RPMI8226 (cell line): ENCODE results near the gene DTL.
A peak's percentile ranks its signal among the peaks of the same experiment; 100 is the strongest.

Source experiments
- DNase-seq: peaks from one replicate; pipeline ENCODE4 v3.0.0-alpha.2; 2015

Gene DTL

DNA sequence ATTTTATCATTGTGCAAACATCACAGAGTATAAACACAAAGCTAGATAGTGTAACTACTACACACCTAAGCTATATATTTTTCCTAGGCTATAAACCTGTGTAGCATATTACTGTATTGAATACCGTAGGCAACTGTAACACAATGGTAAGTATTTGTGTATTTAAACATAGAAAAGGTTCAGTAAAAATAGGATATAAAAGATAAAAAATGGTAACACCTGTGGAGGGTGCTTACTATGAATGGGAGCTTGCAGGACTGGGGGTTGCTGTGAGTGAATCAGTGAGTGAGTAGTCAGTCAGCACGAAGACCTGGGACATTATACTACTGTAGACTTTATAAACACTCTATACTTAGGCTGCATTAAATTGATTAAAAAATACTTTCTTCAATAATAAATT is 4.1 kb downstream of the DTL start:
- no peak for DNase-seq

DNA sequence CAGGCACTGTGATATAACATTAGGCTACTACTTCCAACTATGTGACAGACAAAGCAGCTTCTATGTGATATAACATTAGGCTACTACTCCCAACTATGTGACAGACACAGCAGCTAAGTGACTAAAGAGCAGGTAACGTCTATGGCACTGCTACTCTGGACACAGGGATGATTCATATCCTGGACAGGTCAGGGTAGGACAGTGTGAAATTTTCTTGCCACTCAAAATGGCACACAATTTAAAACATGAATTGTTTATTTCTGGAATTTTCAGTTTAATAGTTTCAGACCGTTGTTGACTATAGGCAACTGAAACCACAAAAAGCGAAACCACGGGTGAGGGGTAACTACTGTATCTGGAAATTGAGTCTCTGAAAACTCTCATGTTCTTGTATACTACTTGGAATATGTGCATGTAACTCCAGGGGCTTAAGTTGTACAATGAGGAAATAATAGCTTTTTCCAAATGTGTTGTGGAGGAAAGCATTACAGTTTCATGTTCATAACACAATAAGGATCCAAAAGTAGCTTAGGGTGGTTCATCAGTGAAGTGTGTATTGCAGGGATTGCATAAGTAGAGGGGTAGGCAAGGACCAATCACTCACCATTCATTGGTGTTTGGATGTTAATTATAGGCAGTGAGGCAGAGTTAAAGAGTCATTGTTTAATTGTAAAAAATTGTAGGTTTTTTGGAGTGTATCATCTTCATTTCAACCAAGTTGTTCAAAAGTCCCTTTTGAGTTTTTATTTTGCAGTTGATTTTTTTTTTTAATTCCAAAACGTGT is 5.3 kb downstream of the DTL start:
- no peak for DNase-seq

DNA sequence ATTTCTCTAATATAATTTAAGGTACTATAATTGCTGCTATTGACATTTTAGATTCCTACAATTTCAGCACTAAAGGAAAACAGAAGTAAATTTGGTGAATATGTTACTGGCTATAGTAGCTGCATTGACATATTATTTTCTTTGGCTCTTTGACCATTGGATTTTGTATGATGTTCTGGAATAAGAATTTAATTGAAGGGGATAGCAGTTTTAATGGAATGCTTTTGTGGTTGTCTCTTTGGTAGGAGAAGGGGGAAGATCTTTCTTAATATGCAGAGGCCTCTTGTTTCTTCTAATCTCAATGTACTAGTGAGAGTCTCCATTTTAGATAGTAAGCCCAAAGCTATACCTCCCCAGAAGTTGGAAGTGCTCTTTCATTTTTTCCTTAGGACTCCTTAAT is 6.9 kb downstream of the DTL start:
- no peak for DNase-seq

DNA sequence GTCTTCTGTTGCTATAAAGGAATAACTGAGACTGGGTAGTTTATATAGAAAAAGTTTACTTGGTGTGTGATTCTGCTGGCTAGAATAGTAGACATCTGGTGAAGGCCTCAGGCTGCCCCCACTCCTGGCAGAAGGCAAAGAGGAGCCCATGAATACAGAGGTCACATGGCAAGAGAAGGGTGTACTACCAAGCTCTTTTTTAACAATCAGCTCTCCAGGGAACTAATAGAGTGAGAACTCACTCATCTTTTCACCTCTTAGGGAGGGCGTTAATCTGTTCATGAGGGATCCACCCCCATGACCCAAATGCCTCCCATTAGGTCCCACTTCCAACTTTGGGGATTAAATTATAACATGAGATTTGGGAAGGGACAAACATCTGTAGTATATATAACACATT is 9.3 kb downstream of the DTL start:
- DNase-seq, result no peak

DNA sequence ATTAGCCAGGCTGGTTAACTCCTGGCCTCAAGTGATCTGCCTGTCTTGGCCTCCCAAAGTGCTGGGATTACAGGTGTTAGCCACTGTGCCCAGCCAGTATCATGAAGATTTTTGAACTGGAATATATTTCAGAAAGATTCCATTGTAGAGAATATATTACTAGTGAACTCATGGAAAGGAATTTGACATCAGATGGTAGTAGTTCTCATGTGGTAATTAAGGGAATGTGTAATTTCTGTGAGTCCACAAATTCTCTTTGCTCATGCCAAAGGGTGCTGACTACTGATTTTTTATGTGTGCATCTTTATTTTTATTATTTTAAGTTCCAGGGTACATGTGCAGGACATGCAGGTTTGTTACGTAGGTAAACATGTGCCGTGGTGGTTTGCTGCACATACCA is 10.4 kb downstream of the DTL start:
- DNase-seq, result no peak

DNA sequence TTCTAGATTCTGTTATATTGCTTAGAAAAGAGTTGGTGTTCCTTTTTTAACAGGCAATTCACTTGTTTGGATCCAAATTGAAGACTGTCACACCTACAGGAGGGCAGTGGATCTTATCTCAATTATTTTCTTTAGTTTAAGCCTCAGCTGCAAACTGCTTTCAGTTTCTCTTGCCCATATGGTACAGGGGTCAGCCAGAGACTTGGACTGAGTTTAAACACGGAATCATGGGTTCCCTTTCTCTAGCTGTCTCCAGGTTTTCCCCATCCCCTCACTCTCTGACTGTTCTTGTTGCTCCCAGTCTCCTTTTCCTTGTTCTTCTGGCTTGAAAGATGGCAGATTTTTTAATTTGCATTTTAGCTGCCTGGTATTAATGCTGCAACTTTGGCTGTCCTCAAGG is 18.4 kb downstream of the DTL start:
- DNase-seq, result no peak

DNA sequence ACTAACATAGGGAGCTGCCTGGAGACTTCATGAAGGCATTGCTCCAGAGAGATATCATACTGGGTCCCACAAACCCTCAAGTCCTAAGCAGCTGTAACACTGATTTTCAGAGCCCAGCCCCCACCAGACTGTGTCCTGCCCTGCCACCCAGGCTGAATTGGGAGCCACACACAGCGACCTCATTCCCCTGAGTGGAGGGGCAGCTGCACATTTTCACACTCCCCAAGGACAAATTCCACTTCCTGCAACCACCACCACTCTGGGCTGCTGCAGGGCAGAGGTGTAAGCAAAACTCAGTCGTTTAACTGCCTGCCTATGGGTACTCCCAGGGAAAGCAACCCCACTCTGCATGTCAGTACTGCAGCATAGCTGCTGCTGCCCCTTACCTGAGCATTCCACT is 19.8 kb downstream of the DTL start:
- no peak for DNase-seq

DNA sequence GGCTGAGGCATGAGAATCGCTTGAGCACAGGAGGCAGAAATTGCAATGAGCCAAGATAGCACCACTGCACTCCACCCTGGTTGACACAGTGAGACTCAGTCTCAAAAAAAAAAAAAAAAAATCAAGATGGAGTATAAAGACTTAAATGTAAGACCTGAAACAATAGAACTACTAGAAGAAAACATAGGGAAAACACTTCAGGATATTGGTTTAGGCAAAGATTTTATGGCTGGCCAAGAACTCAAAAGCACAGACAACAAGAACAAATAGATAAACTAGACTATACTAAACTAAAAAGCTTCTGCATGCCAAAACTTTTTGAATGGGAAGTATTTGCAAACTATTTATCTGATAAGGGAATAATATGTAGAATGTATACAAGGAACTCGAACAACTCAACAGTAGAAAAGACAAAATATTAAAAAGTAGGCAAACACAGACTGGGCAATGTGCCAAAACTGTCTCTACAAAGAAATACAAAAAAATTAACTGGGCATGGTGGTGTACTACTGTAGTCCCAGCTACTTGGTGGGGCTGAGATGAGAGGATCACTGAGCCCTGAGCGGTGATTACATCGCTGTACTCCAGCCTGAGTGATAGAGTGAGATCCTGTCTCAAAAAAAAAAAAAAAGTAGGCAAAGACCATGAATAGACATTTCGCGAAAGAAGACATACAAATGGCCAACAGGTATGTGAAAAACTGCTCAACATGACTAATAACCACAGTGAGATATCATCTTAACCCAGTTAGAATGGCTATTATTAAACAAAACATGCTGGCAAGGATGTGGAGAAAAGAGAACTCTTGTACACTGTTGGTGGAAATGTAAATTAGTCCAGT is 25.3 kb downstream of the DTL start:
- DNase-seq, result peak; percentile 16

DNA sequence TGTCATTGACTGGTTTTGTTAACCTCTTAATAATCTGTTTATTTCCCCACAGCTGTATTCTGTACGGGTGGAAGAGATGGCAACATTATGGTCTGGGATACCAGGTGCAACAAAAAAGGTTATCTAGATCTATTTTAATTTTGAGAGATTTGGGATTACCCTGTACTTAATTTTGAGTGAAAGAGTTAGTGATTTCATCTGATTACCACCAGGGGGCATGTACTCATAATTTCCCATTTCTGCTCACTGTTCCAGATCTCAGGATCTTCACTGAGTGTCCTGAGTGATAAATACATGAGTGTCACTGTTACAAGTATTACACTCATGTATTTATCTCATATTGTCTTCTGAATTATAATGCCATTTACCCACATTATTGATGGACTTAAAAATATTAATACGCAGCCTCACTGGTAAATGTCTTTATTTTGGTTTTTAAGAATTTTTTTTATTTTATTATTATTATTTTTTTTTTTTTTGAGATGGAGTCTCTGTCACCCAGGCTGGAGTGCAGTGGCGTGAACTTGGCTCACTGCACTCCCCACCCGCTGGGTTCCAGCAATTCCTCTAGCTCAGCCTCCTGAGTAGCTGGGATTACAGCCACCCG is 27.4 kb downstream of the DTL start:
- peak; percentile 51 for DNase-seq

DNA sequence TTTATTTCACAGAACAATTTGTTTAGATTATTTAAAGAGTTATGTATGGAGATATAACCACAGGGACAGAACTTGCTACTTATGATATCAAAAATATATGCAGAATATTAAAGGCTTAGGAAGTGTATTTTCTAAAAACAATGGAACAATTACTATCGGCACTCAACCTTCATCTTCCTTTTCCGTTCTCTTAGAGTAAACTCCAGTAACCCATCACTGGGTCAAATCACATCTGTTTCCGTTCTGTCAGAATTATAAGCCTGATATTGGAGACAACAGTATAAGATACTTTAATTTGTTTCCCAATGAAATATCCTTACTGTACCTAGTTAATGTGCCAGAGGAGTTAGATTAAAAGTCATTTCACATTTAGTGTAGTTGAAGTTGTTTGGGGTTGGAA is 32.2 kb downstream of the DTL start:
- no peak for DNase-seq

DNA sequence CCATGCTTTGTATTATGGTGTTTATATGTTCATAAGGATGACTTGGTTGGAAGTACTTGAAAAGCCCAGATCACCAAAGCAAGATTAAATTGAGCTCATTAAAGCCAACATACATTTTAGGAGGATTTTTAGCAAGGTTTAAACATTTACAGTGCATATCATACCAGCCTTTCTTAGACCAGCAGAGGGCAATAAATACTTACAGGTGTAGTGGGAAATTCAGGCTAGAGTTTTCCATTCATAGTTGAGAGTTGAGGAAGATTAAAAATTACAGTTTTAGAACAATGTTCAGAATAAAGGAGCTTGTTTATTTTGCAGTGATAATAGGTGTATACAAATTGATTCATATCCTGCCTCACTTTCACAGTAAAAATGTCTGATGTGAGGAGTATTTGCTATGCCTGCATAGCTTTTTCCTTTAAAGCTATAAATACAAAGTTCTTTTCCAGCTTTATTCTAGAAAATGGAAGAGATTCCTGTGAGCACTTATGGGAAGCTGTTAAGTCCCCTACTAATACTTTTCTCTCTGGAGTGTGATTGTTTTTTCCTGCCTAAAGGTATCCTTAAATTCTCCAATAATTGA is 35.3 kb downstream of the DTL start:
- DNase-seq, result no peak

DNA sequence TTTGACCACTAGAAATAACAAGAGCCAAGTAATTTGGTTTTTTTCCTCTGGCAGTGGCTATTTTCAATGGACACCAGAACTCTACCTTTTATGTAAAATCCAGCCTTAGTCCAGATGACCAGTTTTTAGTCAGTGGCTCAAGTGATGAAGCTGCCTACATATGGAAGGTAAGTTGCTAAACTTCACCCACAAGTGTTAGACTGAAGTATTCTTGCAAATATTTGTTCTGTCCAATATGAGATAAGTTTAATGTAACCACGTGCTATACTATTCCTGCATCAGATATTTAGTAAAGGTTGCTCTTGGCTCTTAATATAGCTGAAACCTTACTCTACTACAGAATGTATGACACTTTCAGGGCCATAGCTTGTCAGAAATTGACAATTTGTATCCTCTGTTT is 36.5 kb downstream of the DTL start:
- no peak for DNase-seq

DNA sequence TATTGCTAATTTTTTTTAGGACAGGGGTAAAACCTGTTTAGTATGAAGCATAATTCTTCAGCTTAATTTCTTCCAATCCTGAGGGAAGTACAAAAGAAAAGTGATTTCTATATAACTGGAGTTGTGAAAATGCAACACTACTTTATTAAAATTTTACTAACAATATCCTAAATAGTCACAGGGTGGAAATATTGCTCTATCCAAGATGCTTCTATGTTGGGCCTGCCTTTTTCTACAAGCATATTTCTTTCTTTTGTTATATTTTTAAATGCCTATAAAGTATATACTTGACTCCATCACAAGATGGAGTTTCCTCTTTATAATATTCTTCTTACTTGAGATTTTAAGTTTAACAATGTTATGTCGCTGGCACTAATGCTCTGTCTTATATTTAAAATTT is 37.9 kb downstream of the DTL start:
- DNase-seq, result no peak

DNA sequence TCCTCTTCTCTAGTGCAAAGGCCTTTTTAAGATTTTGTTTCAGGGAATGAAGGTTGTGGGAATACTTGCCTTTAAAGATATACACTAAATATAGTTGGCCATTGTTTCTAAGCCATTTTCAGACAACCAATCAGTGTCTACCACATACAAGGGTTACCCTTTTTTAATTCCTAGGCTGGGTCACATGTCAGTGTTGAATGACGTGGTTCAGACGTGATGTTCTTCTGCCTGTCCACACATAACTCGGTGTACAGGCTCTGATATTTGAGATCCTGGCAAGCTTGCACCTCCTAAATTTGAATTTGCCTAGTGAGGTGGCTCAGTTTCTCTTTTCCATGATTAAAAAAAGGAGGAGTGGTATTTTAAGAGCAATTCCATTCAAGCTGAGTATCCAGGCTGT is 38.8 kb downstream of the DTL start:
- no peak for DNase-seq

DNA sequence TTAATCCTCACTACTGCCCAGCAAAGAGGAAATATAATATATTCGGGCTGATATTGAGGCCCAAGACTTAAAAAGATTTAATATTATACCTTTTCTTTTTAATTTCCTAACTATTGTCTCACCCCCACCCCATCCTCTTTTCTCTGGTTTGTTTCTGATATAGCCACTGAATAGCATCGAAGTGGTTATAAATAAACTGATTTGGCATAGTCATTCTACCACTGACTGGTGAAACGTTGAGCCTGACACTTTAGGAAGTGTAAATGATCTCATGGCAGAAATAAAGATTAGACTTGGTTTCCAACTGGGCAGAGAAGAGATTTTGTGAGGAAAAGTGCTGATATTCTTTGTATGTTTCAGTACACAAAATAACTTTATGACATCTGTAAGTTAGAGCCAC is 39.3 kb downstream of the DTL start:
- DNase-seq, result no peak

DNA sequence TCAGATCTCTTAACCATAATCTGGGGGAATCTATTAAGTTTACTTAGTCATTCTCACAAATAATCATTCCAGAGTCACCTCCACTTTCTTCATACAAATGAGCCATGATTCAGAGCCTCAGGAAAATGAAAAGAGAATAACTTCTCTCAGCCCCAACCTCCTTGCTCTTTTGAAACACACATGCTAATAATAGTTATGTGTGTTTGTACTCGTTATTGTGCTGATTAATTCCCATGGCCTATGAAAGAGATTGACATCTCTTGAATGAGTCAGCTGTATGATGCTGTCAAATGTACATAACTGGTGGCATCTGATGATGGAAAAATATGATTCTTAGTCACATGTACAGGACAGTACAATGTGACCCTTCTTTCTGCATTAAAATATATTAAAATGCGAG is 41.5 kb downstream of the DTL start:
- no peak for DNase-seq

DNA sequence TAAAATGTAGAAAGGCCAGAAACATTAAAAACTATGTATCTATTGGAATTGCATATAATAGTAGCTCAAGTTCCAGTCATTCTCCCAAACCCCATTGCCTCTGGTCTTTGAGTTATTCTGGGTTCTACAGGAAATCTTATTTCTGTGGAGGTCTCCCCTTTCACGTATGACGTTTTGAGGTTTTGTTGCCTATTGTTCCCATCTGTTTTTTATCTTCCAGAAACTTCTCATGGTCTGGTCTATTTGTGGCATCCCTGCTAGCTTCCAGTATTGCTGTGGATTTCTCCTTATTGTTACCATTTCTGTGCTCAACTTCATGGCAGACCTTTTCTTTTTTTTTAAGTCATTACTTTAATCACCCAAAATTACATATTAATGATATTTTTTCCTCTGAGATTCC is 43.3 kb downstream of the DTL start:
- DNase-seq, result no peak

DNA sequence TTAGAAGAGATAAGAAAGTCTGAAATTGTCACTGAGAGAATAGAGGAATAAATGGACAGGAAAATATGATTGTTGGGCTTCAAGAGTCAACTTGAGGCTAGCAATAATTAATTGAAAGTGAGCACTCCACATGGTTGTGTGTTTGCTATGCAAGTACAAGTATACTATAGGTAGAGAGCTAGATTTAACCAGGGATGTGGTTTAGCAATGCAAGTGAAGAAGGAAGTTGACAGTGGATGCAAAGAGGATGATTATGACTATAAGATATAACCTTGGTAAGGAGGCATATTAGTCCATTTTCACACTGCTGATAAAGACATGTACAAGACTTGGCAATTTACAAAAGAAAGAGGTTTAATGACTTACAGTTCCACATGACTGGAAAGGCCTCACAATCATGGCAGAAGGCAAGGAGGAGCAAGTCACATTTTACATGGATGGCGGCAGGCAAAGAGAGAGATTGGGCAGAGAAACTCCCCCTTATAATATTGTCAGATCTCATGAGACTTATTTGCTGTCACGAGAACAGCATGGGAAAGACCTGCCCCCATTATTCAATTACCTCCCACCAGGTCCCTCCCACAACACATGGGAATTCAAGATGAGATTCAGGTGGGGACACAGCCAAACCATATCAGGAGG is 47.3 kb downstream of the DTL start:
- DNase-seq, result no peak

DNA sequence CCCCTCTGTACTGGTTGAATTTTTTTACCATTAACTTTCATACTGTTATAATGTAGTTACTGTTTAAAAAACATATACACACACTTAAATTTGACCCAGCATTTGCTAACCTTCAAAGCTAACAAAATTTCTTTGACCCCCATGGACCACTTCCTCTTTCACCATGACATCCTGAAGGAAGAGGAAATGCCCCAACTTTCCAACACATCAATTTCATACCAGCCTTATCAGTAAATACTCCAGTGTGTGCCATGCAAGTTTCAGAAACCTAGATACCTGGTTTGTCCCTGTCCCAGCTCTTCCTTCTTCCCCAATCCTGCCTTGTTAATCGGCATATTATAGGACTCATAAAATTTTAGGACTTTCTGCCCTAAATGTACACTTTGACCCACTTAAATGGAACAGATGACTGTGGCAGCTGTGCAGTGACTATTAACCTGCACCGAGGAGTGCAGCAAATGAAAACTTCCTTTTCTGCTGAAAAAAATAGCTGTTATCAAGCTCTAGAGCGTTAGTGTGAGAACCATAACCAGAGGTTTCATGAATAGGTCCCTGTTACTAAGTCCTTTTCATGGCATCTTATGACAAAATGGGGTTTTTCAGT is 54.1 kb downstream of the DTL start:
- DNase-seq, result no peak

DNA sequence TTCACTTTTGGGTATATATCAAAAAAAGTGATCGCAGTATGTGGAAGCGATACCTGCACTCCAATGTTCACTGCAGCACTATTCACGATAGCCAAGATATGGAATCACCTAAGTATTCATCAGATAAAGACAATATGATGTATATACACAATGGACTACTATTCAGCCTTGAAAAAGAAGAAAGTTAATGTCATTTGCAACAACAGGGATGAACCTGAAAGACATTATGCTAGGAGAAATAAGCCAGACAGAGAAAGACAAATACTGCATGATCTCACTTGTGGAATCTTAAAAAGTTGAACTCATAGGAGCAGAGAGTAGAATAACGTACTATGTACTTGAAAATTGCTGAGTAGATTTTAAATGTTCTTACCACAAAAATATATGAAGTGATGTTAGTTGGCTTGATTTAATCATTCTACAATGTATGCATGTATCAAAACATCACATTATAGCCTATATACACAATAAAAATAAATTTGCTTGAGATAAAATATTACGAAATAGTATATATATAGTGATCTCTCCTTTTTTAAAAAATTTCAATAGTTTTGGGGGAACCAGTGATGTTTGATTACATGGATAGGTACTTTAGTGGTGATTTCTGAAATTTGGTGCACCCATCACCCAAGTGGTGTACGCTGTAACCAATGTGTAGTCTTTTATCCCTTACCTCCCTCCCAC is 56.0 kb downstream of the DTL start:
- no peak for DNase-seq

DNA sequence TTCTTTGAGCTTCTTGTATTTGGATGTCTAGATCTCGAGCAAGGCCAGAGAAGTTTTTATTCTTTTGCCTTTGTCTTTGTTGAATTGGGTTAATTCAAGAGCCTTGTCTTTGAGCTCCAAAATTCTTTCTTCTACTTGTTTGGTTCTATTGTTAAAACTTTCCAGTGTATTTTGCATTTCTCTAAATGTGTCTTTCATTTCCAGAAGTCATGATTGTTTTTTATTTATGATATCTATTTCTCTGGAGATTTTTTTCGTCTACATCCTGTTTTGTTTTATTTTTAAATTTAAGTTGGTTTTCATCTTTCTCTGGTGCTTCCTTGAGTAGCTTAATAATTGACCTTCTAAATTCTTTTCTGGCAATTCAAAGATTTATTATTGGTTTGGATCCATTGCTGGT is 61.8 kb downstream of the DTL start:
- no peak for DNase-seq

DNA sequence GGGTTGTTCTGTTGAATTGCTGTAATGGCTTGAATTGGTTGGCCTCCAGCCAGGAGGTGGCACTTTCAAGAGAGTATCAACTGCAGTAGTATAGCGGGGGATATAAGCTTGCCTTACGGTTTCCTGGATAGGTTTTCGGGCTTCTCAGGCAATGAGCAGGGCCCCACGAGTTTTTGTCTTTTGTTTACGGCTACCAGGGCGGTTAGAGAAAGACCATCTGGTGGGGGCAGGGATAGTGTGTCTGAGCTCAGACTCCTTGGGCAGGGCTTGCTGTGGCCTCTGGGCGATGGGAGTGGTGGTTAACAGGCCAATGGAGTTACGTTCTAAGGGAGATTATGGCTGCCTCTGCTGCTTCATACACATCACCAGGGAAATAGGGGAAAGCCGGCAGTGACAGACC is 62.8 kb downstream of the DTL start:
- no peak for DNase-seq
